Measurements from ENCODE around the gene MRPL57. TPM values are rescaled to one million over a fixed set of nuclear protein-coding genes. Genes with fewer than 3 reads are reported as not detected.

MRPL57 gene
- total RNA-seq, 1 donor from 2014 or later: 23.8 TPM

Other genes starting within 250 kb of the MRPL57 start
- 24.6 TPM for gene LATS2, start 115.1 kb upstream of the MRPL57 start, total RNA-seq (ENCODE audit: insufficient read depth, low replicate concordance)
- 75.6 TPM for gene SAP18, start 36.5 kb upstream of the MRPL57 start, total RNA-seq (ENCODE audit: insufficient read depth, low replicate concordance)
- gene SKA3, start 106 bp upstream of the MRPL57 start, total RNA-seq (ENCODE audit: insufficient read depth, low replicate concordance): 8.7 TPM